Erythroblast (primary cell): ENCODE measurements around the gene YIPF4.
A peak's percentile ranks its signal among the peaks of the same experiment; 100 is the strongest.
"Not testable (repeated sequence)": the region's sequence is repeated elsewhere in the genome, so short reads cannot be mapped to it uniquely, and the experiment has no call there.

ENCODE experiments used
- DNase-seq, 2 experiments: peaks; one replicate each; lab custom pipeline; 2025; lab: John Stamatoyannopoulos, UW
- GATA1 ChIP-seq: IDR thresholded peaks from 2 replicates; pipeline ENCODE4 v1.6.1; 2011; ENCODE audit warnings: low read depth, mild to moderate bottlenecking, control low read depth, low read length, moderate library complexity
- POLR2A ChIP-seq: IDR thresholded peaks from 2 replicates; pipeline ENCODE4 v1.6.1; 2011; ENCODE audit warnings: mild to moderate bottlenecking, low read length

The YIPF4 gene

DNA sequence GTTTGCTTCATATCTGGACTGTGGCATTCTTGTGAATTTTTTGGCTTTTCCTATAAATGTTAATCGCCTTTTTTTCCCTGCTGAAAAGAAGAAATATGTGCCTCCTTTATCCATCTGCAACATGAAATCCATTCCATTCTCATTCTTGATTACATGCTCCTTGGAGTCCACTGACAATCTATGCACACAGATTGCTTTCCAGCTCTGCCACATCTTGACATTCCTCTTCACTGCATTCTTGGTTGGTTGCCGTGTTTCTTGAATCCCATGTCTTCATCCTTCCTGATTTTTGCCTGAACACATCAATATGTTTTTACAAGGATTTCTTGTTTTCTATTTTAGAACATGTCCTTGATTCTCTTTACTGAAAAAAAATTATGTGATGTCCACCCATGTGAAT is 52.4 kb downstream of the YIPF4 start:
- no peak for DNase-seq
- TF ChIP-seq GATA1 (no peak), POLR2A (no peak)

DNA sequence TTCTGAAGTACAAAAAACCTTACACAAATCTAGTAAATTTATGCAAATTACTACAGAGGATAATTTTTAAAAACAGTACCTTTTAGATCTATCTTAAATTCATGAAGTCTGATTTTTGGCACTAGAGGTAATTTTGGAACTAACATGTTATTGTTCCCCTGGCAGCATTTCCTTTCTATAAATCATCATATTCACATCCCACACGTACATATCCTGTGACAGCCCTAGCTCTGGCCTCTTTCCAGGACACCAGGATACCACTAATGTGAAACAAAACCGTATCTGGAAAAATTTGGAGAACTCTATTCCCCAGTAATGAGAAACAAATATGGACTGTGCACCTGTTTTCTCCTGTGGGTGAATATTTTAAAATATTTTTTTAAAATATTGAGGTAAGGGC is 65.1 kb downstream of the YIPF4 start:
- no peak for DNase-seq
- no peak for TF ChIP-seq GATA1
- TF ChIP-seq POLR2A = no peak

DNA sequence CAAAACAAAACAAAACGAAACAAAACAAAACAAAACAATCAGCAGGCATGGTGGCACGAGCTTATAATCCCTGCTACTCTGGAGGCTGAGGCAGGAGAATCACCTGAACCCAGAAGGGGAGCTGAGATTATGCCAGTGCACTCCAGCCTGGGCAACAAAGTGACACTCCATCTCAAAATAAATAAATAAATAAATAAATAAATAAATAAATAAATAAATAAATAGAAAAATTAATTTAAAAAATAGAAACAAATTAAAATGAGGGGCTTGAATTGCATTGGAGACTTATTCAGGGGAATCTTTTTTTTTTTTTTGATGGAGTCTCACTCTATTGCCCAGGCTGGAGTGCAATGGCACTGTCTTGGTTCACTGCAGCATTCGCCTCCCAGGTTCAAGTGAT is 73.1 kb downstream of the YIPF4 start:
- not testable (repeated sequence) for DNase-seq

DNA sequence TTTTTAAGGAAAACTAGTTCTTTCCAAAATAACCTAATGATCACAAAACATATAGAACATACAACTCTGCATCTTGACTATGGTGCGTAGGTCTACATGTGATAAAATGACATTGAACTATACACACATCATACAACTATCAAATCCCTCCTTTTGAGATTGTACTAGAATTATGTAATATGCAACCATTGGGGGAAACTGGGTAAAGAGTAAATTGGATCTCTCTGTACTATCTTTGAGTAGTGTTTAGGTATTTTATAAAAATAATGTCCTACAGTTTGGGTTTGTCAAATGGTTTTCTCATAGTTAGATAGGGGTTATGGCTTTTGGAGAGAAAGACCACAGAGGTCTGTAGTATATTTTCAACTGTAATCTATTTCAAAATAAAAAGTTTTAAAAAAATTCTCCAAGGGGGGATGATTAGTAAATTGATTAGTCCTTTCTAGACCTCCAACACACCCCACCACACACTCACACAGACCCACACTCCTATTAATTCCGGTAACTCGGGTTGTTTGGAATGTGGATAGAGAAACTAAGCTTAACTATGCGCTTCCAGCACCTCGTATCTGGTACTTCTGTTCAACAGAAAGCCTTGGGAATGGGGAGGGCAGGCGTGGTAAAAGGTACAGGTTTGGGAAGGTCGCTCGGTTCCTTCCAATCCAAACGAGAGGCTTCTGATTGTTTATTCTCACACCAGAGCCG is 78.4 kb downstream of the YIPF4 start:
- no peak for TF ChIP-seq POLR2A
- no peak for TF ChIP-seq GATA1
- peak; percentile 42 to 49 for DNase-seq

DNA sequence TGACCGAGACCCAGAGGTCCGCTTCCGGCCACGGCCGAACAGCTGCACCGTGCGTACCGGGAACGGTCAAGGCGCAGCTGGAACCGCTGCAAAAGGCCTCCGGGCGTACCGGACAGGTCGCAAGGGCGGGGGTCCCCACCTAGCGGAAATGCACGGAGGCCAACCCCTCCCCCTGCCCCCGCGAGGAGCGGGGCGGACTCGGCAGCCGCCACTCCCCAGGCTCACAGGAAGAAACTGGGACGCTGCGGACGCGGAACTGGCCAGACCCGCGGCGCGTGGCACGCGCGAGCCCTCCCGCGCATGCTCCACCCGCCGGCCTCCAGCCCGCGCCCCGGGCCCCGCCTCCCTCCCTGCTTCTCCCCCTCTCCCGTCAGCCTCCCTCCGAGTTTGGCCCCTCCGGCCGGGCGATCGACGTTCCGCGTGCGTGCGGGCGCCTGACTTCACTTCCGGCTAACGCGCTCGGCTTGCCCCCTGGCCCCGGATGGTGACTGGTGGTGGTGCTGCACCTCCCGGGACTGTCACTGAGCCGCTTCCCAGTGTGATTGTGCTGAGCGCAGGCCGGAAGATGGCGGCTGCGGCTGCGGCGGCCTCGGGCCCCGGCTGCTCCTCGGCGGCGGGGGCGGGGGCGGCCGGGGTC is 79.1 kb downstream of the YIPF4 start, which contains the start of gene BIRC6:
Gene BIRC6, plus strand, starts transcription at position 343 of the 637 bp plus-strand sequence. Its CDS starts 139 bp downstream, at position 482.
- peak; percentile 96 for DNase-seq
- TF ChIP-seq POLR2A (peak; percentile 94), GATA1 (no peak)

DNA sequence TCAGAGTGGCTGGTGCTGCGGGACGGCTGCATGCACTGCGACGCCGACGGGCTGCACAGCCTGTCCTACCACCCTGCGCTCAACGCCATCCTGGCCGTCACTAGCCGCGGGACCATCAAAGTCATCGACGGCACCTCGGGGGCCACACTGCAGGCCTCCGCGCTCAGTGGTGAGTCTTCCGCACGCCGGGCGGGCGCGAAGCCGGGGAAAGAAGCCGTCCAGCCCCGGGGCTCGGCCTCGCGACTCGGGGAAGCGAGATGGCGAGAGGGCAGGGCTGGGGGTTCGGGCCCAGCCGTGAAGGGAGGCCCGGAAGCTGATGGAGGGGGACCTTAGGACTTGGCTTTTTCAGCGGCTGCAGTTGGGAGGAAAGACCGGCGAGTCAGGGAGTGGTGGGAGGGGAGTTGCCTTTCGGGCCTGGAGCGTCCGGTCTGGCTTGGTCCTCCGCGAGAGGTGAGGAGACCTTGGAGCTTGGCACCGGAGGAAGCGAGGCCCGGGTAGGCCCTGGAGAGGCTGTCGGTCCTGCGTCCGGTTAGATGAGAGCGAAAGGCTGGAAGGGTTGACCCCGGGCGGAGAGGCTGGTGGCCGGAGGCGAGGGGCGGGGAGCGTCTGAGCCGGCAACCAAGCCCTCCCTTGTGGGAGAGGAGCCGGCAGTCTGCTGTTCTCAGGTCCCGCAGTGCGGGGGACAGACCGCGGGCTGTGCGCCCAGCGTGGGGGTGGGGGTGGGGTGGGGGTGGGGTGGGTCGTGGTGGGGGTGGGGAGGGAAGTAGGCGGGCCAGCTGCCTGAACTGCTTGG is 79.8 kb downstream of the YIPF4 start:
- DNase-seq = peak; percentile 72 to 82
- TF ChIP-seq POLR2A = no peak

DNA sequence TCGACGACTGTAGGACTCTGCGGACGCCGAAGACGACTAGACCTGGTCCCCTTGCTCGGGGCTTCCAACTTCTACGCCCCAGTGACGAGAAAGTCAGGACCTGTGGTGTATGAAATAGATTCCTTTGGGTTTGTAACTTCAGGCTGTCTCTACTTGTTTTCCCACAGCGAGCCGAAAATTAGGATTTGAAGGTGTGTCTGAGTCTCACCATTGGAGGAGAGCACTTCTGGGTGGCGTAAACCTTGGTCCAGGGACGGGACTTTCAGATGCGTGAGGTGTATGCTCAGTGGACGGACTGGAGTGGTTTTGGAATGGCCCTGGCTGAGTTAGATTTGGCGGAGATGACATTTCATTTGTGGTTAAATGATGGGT is 80.4 kb downstream of the YIPF4 start:
- DNase-seq = peak in 1 of 2 experiments; percentile 64
- TF ChIP-seq GATA1 = no peak
- TF ChIP-seq POLR2A = no peak

DNA sequence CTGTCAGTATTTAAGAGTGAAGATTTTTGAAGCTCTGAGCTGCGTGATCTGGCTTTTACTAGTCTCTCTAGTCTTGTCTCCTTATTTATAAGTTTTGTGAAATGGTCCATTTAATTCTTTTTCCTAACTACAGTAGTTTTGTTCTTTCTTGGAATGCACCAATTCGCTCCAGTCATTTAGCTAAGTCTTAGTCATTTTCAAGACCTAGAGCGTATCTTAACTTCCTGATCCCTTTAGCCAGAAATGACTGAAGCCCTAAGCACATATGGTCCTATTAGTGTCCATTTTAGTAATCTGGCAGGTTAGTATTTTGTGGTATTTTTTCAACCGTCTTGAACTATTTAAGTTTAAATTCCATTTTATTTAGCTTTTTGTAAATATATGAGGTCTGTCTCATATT is 82.7 kb downstream of the YIPF4 start:
- no peak for DNase-seq
- TF ChIP-seq POLR2A (no peak), GATA1 (no peak)

DNA sequence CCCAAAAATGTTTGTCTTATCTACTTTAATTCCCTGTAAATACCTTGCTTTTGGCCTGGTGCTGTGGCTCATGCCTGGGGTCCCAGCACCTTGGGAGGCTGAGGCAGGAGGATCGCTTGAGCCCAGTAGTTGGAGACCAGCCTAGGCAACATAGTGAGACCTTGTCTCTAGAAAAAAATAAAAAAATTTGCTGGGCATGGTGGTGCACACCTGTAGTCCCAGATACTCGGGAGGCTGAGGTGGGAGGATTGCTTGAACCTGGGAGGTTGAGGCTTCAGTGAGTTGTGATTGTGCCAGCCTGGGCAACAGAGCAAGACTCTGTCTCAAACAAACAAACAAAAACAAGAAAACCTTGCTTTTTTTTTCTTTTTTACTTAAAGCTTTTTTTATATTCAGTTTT is 85.3 kb downstream of the YIPF4 start:
- DNase-seq = not testable (repeated sequence)

DNA sequence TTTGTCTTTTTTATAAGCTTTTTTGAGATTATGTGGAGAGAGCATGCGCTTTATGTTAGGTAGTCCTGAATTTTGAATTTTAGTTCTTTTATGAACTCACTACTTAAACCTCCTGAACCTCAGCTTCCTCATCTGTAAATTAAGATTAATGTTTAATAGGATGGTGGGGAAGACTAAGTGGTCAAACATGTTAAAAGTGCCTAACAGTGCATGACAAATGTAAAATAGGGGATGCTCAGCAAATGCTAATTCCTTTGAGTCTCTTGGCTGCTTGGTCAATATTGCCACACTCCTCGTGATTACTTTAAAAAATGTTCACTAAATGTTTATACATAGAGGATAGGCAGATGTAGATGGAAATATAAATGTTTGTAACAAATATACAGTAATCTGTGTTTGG is 85.9 kb downstream of the YIPF4 start:
- DNase-seq = no peak
- TF ChIP-seq POLR2A (no peak), GATA1 (no peak)

DNA sequence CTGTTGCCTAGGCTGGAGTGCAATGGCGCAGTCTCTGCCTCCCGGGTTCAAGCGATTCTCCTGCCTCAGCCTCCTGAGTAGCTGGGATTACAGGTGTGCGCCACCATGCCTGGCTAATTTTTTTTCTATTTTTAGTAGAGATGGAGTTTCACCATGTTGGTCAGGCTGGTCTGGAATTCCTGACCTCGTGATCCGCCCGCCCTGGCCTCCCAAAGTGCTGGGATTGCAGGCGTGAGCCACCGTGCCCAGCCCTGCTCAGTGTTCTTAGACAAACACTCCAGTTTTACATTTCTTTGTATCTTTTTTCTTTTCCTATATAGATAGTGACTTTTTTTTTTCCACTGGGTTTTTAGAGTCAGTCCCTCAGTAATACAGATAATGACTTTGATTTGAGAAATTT is 86.6 kb downstream of the YIPF4 start:
- DNase-seq = not testable (repeated sequence)

DNA sequence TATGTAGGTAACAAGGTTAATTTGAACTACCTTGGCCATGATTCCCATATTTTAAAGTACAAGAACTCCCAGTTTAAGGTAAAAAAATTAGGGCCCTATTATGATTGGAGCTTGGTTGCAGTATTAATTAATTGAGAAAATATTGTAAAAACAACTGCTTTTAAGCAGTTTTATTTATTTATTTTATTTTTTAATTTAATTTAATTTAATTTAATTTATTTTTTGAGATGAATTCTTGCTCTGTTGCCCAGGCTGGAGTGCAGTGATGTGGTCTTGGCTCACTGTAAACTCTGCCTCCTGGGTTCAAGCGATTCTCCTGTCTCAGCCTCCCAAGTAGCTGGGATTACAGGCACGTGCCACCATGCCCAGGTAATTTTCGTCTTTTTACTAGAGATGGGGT is 88.0 kb downstream of the YIPF4 start:
- DNase-seq = not testable (repeated sequence)
